G401.6 (cell line): ENCODE results near the gene MRPS5.
"Not testable (repeated sequence)": the region's sequence is repeated elsewhere in the genome, so short reads cannot be mapped to it uniquely, and the experiment has no call there.

Source experiments
- FAIRE-seq: peaks from 2 replicates; lab custom pipeline; 2012; peaks lifted over from hg19 to GRCh38; lab: Jason Lieb, UNC

The MRPS5 gene

DNA sequence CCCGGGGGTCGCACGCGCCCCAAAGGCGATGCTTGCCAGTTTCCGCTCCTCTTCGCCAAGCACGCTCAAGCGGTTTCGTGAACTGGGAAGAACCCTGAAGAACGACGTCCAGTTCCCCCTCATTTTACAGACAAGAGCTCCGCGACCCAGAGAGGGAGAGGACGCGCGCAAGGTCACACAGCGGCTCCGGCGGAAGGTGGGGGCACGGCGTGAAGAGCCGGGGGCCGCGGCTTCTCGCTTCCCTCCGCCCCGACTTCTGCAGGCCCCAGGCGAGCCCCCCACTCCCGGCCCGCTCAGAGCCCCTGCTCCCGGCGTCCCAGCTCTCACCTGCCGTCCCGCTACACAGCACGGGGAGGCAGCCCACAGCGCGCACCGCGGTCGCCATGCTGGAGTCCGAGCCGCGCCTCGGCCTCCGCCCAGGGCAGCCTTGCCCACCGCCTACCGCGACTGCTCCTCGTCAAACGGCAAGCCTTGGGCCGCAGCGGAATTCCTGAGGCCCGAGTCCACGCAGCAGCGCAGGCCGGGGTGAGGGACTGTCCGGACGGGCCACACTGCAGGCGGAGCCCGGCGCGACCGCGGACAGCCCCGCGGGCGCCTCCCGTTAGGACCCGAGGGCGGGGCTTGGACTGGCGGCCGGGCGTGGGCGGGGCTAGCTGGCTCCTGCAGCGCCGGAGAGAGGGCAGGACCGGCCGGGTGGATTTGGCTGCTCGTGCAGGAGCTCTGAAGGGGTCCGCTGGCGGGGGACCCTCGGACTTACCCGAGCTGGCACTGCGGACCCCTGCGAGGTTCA, at the start of gene MRPS5:
MRPS5 (minus strand) TSS at position 402 of the 790 bp plus-strand sequence; CDS start at position 385, 17 bp downstream.
- FAIRE-seq, result no peak

DNA sequence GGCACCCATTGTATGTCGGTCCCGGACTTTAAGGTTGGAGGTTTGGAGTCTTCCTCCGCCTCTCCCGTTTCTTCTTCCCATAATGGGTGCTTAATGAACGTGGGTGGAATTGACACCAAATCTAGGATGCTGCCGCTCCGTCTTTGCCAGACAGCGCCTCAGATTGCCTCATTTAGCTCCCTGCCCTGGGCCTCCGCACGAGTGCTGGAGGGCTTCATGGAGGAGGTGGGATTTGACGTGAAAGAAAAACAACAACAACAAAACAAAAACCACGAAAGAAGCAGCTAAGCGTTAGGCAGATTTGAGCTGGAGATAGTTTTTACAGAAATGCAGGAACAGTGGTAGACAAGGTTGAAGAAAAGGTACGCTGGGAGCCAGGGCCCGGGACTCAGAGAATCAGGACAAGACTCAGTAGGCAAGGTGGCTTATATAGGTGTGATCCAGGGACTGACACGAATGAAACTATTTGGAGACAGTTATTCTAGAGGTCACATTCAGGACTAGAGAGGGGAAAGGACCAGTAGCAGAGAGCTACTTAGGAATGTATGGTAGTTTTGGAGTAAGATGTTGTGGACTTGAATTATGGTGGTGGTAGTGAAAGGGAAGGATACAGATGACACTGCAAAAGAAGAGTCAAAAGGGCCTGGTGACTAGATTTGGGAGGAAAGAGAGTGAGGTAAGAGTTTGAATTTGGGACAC, 44.6 kb upstream of the MRPS5 start:
- FAIRE-seq, result no peak

DNA sequence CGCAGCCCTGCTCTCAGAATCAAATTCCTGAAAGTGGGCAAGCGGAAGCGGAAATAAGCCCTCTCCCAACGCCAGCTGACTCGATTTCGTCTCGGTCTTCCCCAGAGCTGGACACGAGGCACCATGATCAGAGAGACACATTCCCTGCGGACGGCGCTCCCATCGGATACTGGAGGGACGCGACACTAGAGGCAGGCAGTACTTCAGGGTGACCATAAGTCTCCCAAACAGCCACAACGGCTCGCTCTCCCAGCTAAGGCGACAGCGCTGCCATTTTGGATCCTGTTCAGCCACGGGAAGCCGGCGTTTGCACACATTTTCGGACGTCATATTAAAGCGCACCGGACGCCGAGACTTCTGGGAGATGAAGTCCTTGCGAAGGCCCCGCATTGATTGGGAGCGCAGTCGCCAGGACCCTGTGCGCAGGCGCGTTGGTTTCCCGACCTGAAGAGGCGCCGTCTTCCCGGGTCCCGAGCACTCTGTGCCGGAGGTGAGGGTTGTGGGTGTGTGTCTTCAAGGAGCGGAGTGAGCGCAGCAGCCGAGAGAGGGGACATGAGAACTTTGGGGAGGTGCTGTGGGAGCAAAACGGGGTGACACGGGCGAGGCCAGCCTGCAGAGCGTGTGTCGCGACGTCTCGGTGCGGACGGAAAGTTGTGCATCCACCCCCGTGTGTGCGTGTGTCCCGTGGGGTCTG, 43.9 kb upstream of the MRPS5 start, which contains the start of gene ZNF2:
ZNF2 (plus strand) TSS at position 439 of the 694 bp plus-strand sequence. CDS start 10,418 bp downstream, outside the sequence.
- FAIRE-seq, result peak; percentile 91

DNA sequence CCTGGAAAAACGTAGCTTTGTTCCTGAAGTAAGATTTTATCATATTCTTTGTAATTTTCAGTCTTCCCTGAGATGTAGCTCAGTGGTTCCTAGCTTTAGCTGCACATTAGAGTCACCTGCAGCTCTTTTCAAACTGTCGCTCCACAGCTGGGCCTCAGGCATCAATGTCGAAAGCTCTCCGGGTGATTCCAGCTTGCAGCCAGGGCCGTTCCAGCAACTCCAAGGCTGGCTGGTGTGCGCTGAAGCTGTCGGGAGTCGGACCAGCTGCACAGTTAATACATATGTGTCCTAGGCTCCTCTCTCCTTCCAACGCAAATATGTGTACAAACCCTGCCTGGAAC, 43.4 kb upstream of the MRPS5 start:
- no peak for FAIRE-seq

DNA sequence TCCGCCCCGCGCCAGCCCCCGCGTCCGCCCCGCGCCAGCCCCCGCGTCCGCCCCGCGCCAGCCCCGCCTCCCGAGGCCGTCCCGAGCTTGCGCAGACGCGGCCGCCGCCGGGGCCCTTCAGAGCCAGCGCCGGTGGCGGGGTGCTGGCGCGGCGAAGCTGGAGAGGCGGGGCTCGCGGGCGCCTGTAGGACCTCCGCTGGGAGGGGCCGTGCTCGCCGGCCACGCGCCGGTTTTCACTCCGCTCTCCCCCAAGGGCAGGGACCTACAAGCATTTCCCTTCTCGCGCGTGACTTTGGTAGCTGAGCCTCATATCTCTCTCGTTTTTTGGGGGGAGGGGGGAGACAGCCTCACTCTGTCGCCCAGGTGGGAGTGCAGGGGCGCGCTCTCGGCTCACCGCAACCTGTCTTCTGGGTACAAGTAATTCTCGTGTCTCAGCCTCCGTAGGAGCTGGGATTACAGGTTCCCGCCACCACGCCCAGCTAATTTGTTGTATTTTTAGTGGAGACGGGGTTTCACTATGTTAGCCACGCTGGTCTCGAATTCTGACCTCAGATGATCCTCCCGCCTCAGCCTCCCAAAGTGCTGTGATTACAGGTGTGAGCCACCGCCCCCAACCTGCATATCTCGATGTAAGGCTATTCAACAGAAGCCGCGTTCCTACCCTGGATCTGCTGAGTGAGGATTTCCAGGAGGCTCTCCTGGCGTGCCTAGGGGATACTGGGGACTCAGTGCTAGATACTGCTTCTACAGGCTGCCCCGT, 38.3 kb upstream of the MRPS5 start, which contains the start of gene ZNF514:
ZNF514 (minus strand) TSS at position 159 of the 760 bp plus-strand sequence. CDS start 6,595 bp downstream, outside the sequence.
- no peak for FAIRE-seq

DNA sequence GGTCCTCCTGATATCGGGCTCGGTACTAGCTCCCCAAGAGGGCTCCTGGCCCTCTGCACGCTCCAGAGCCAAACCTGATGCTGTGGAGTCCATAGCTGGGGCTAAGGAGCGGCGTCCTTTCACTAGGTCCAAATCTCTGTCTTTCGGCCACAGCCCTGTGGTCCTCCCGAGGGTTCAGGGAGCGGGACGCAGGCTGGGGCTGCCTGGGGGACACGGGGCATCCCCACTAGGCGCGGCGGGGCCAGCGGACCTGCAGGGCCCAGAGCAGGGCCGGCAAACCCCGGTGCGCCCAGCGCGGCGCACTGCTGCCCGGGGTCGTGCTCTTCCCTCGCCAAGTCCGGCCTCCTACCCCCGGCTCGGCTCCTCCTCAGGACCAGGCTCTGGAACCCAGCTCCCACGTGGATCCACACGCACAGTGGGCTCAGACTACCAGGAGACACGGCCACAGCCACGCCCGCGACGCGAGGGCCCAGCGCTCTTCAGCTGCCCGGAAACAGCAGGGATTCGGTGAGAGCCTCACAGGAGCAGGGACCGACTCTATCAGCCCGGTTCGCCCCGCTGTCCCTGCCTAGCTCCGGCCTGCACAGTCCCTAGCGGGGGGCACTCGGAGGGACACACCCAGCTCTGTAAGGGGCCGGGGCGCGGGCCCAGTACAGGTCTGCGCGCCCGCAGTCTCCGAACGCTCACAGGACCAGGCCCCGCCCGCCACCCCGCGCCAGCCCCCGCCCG, 37.4 kb upstream of the MRPS5 start:
- no peak for FAIRE-seq

DNA sequence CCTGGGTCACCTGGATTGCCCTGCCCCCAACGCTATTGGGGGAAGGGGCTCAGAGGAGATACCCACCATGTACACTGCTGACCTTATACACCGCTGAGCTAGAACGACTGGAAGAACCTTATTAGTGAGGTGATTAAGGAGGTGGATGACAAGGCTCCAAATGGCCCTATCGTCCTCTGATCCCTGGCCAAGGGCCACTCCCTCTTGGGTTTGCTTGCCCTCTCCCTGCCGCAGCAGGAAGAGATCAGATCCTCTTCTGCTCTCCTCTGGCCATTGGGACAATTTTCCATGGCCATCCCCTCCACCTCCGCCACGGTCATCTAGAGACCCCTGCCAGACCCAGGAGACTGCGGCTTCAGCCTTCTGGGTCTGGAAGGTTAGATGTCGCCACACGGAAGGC, 36.8 kb upstream of the MRPS5 start:
- no peak for FAIRE-seq

DNA sequence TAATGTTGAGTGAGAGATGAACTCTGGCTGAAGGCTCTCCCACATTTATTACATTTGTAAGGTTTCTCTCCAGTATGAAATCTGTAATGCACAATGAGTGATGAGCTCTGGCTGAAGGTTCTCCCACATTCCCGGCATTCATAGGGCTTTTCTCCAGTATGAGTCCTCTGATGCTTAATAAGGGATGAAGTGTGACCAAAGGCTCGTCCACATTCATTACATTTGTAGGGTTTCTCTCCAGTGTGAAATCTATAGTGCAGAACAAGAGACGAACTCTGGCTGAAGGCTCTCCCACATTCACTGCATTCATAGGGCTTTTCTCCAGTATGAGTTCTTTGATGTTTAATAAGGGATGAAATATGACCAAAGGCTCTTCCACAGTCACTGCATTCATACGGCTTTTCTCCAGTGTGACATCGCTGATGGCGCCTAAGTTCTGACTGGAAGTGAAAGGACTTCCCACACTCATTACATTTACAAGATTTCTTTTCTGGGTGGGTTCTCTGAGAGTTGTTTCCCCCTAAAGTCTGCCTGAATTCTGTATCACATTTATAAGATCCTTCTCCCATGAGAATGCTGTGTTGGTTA, 27.9 kb upstream of the MRPS5 start:
- FAIRE-seq, result no peak

DNA sequence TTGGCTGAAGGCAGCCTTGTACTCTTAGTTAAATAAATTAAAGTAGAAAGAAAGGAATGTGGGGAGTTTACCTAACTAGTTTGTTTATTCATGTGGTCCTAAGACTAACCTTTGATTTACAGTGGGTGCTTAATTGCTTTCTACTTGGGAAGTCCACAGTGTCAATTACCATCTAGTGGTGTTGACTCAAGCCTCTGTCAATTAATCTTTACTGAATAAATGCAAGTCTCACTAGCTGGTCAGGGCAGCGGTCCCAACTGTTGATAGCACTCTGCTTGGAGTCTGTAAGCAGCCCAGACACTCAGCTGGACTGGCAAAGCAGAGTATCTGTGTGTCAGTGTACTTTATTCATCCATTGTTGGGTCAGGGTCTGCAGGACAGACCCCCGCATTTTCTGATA, 22.2 kb upstream of the MRPS5 start:
- FAIRE-seq, result no peak

DNA sequence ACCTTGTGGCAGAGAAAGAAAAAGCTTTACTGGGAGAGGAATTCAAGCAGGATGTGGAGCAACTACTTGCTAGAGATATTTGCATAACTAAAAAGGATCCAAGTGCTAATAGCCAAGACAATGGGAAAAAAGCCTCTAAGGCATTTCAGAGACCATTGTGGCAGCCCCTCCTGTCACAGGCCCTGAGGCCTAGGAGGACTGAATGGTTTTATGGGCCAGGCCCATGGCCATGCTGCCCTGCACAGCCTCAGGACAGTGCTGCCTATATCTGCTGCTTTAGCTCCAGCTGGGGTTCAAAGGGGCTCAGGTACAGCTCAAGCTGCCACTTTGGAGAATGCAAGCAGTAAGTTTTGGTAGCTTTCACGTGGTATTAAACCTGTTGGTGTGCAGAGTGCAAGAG, 17.1 kb upstream of the MRPS5 start:
- no peak for FAIRE-seq

DNA sequence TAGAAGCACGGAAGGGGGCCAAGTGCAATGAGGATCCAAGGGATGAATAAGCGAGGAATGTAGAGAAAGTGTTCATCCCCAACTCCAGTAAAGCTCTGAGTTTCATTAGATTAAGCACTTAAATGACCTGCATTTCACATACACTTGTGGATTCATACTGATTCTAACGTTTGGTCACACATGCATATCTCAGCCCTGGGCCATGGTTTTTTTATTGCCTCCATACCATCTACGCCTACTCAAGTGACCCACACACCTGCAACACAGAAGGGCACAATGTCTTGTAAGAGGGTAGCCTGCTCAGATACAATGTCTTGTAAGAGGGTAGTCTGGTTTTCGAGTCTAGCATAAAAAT, 566 bp upstream of the MRPS5 start:
- no peak for FAIRE-seq

DNA sequence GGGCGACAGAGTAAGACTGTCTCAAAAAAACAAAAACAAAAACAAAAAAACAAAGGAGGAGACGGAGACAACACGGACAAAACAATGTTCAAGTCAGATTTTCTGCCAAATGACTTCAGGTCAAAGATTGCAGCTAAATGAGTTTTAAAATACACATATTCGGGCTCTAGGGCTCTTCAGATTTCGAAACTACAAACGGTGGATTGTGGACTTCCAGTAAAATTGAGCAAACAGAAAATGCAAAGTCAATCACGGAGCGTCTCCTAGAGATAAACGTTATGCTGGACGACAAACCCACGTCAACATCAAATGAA, 558 bp downstream of the MRPS5 start:
- no peak for FAIRE-seq

DNA sequence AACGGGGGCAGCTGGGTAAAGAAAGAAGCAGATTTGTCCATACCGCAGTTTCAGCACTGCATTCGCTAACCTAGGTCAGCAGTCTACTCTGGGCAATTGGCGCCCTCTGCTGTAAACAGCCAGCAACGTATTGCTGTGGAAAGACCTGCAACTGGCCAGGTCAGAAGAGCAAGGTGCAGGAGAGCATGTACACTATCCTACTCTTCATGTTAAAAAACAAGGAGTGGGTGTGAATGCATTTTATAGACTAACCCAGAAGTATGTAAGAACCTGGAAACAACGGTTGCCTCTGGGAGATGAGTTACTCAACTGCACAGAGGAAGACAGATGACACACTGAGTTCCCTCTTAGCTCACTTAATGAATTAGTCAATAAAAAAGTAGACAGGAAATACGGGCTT, 6.2 kb downstream of the MRPS5 start:
- FAIRE-seq, result no peak

DNA sequence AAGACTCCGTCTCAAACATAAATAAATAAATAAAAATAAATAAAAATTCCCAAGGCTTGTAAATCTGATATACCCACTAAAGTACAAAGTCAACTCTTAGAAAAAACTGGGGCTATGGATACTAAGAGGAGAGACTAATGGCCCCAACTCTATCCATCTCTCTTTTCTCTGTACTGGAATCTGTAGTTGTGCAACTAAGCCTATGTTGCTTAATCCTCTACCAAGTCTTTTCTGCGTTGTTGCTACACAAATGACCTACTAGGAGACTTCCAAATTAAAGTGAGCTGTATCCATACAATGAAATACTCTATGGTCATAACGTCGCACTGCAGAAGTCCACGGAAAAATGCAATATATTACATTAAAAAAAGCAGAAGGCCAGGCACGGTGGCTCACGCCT, 8.1 kb downstream of the MRPS5 start:
- no peak for FAIRE-seq

DNA sequence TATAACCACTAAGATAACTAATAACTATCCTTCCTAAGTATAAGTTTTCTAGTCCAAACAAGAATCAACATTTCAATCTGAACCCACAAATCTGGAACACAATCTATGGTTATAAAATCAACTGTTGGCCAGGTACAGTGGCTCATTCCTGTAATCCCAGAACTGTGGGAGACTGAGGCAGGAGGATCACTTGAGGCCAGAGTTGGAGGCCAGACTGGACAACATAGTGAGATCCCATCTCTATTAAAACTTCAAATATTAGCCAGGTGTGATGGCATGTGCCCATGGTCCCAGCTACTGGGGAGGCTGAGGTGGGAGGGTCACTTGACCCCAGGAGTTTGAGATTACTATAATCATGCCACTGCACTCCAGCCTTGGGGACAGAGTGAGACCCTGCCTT, 11.2 kb downstream of the MRPS5 start:
- FAIRE-seq, result no peak

DNA sequence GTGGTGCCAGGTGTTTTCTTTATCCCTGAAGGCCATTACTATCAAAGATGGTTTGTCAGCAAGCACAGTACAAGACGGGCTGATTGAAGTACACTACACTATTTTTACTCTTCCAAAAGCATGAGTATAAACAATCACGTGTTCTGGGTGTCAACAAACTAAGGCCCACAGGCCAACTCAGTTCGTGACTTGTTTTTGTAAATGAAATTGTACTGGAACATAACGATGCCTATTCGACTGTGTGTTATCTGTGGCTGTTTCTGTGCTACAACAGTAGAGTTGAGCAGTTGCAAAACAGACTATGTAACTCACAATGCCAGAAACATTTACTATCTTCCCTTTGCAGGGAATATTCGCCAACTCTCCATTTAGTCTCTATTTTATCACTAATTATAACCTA, 12.3 kb downstream of the MRPS5 start:
- FAIRE-seq, result no peak

DNA sequence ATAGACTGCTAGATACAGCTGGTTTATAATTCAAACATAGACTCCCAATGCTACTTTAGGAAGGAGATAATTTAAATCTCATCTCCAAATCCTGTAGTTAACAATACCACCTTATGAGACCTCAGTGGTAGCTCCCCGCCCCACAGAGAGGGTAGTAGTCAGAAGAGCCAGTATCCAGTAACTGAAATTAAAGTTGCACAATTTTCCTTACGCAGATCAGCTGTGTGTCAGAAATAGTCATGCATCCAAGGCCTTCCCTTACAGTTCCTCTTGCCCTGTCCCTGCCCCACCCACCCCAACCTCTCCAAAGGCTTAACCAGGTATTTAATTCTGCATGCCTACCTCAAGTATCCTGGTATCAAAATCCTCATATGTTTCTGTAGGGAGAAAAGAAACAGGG, 15.5 kb downstream of the MRPS5 start:
- no peak for FAIRE-seq

DNA sequence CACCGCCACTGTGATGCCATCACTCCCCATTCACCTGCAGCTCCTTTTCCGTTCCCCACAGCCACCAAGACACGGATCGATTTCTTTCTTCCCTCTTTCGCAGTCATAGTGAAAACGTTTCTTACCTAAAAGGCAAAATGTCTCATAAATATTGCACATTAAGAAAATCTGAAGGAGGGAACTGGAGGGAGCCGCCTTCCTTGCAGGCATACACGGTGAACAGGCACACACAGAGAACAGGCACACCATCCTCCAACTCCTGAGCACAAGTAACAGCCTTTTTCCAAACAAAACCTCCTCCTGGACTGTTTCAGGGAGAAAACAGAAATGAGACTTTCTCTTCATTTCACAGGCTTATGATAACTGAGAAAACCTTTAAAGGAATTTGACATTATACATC, 17.0 kb downstream of the MRPS5 start:
- FAIRE-seq, result no peak

DNA sequence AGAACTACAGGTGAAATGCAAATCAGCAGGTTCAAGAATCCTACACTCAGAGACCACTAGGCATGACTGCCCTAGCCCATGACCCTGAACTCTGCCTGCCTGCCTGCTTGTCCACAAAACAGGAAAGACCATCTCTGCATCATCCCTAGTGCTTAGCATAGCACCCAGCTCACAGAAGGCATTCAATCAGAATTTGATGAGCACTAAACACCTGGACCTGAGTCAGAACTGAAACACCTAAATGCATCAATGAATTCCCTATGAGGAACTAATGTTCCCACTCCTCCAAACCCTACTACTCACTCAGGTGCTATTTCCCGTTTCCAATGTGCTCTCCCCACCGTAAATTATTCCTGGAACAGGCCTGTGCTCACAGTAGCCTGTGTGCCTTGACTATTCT, 21.7 kb downstream of the MRPS5 start:
- no peak for FAIRE-seq

DNA sequence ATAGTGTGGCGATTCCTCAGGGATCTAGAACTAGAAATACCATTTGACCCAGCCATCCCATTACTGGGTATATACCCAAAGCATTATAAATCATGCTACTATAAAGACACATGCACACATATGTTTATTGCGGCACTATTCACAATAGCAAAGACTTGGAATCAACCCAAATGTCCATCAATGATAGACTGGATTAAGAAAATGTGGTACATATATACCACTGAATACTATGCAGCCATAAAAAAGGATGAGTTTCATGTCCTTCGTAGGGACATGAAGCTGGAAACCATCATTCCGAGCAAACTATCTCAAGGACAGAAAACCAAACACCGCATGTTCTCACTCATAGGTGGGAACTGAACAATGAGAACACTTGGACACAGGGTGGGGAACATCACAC, 23.3 kb downstream of the MRPS5 start:
- not testable (repeated sequence) for FAIRE-seq

DNA sequence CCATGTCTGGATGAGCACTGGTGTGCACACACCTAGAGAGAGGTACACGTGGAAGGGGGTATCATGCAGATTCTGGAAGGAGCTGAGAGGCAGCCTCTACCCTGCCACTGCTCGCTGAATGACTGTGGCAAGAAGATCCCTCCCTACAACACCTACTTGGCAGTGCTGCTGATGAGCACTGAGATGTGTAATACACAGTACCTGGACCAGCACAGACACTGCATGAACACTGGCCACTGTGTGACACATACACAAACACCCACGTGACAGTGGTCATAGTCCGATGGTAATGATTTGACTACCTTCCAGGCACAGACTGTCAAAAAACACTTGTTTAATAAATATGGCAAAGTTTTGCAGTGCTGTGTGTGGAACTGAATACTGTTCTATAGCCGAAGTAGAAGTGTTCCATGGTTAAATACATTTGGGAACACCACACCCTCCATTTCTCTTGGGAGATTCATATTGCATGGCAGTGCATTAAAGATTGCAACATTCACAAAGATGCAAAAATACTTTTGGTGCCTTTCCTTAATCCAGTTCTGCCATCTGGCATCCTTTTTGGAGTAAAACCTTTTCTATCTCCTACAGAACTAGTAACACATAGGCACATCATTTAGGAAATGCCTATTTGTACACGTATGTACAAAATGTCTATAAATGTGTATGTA, 29.6 kb downstream of the MRPS5 start:
- FAIRE-seq, result no peak
